HepG2 (cell line): Measurements from ENCODE around the gene CIB2. TPM values are rescaled to one million over a fixed set of nuclear protein-coding genes. Genes with fewer than 3 reads are reported as not detected.

Experiments
- ADNP ChIP-seq: sonication (generic); formaldehyde crosslinking; IDR thresholded peaks from 2 replicates; pipeline ENCODE4 v1.4.0; 2020; ENCODE audit warnings: missing genetic modification reagents
- CBX5 ChIP-seq: sonication (generic); formaldehyde crosslinking; IDR thresholded peaks from 2 replicates; pipeline ENCODE4 v1.4.0; 2020; ENCODE audit warnings: missing genetic modification reagents, borderline replicate concordance
- EP300 ChIP-seq, 3 experiments: sonication (generic) in 1 of 3; formaldehyde crosslinking in 1 of 3; IDR thresholded peaks; 2 replicates each; pipeline versions ENCODE4 v1.5.1 to v1.6.1; 2011 to 2020; ENCODE audit warnings: low read depth in 2 of 3, low read length in 2 of 3, borderline replicate concordance in 1 of 3, improper control_type of control experiment in 1 of 3, mild to moderate bottlenecking in 1 of 3, missing genetic modification reagents in 1 of 3, moderate library complexity in 1 of 3
- FOSL2 ChIP-seq: sonication (generic); formaldehyde crosslinking; IDR thresholded peaks from 2 replicates; pipeline ENCODE4 v1.4.0; 2020; ENCODE audit warnings: missing genetic modification reagents
- GABPB1 ChIP-seq: IDR thresholded peaks from 2 replicates; pipeline ENCODE4 v1.6.1; 2016; ENCODE audit warnings: mild to moderate bottlenecking, missing genetic modification reagents, moderate library complexity, missing compliant biosample characterization
- HNRNPLL ChIP-seq: fragments of 200-400 bp; formaldehyde crosslinking; IDR thresholded peaks from 2 replicates; pipeline ENCODE4 v1.6.1; 2017; ENCODE audit warnings: mild to moderate bottlenecking, low read depth, low read length; ENCODE audit not compliant: poor library complexity, severe bottlenecking
- JDP2 ChIP-seq: sonication (generic); formaldehyde crosslinking; IDR thresholded peaks from 2 replicates; pipeline ENCODE4 v1.8.1; 2022; ENCODE audit warnings: missing genetic modification reagents, borderline replicate concordance
- KLF9 ChIP-seq: IDR thresholded peaks from 2 replicates; pipeline ENCODE4 v1.6.1; 2016; ENCODE audit warnings: low read depth
- MTA1 ChIP-seq: sonication (generic); formaldehyde crosslinking; IDR thresholded peaks from 2 replicates; pipeline ENCODE4 v1.4.0; 2020; ENCODE audit warnings: missing genetic modification reagents, mild to moderate bottlenecking, borderline replicate concordance
- NFIC ChIP-seq: IDR thresholded peaks from 2 replicates; pipeline ENCODE4 v1.6.1; 2012; ENCODE audit warnings: mild to moderate bottlenecking, low read length, inconsistent platforms
- PHB2 ChIP-seq: fragments of 450-650 bp; IDR thresholded peaks from 2 replicates; pipeline ENCODE4 v1.6.1; 2018; ENCODE audit not compliant: partially characterized antibody
- RBM22 ChIP-seq: fragments of 200-400 bp; formaldehyde crosslinking; optimal IDR thresholded peaks from 2 replicates; pipeline ENCODE3; 2017; ENCODE audit warnings: mild to moderate bottlenecking, low read length, moderate library complexity
- SMARCC2 ChIP-seq: fragments of 450-650 bp; IDR thresholded peaks from 2 replicates; pipeline ENCODE4 v1.6.1; 2017; ENCODE audit warnings: antibody characterized with exemption, mild to moderate bottlenecking
- STAT5B ChIP-seq: sonication (generic); formaldehyde crosslinking; IDR thresholded peaks from 2 replicates; pipeline ENCODE4 v1.4.0; 2020; ENCODE audit warnings: missing genetic modification reagents
- ZBTB21 ChIP-seq: sonication (generic); formaldehyde crosslinking; IDR thresholded peaks from 2 replicates; pipeline ENCODE4 v1.4.0; 2020; ENCODE audit warnings: missing genetic modification reagents
- polyA plus RNA-seq, 8 experiments: library from polyadenylated mRNA; depleted of rRNA in 3 of 8; stranded (reverse) in 7 of 8; unstranded in 1 of 8; fragments of >200 nt; fragmentation: Illumina TruSeq in 4 of 8; extraction: Trizol in 4 of 8; gene quantifications; 2 replicates each; pipeline versions ENCODE4 v1.2.1 to v1.2.3, GENCODE V29; 2011 to 2016; ENCODE audit warnings: low read depth in 4 of 8, missing spikeins in 1 of 8, mixed read lengths in 1 of 8; ENCODE audit not compliant: insufficient read depth in 1 of 8
- total RNA-seq, 5 experiments: library from RNA; depleted of rRNA; stranded (reverse); fragments of >200 nt; fragmentation: Illumina TruSeq; extraction: Trizol; gene quantifications; 2 replicates each; pipeline ENCODE4 v1.2.3, GENCODE V29; 2016; ENCODE audit warnings: low read depth in 1 of 5
- TF ChIP-seq, protein P1 (sequence below): sonication (generic); formaldehyde crosslinking; IDR thresholded peaks from 2 replicates; pipeline ENCODE4 v1.4.0; 2020; ENCODE audit warnings: mild to moderate bottlenecking, missing genetic modification reagents, borderline replicate concordance
- TF ChIP-seq, protein P2 (sequence below): sonication (generic); formaldehyde crosslinking; IDR thresholded peaks from 2 replicates; pipeline ENCODE4 v1.9.0; 2021; ENCODE audit warnings: mild to moderate bottlenecking, missing genetic modification reagents
- TF ChIP-seq, protein P3 (sequence below): sonication (generic); formaldehyde crosslinking; IDR thresholded peaks from 2 replicates; pipeline ENCODE4 v1.4.0; 2020; ENCODE audit warnings: mild to moderate bottlenecking, missing genetic modification reagents

CIB2 gene
- total and polyA plus RNA-seq, 2 of the 13 experiments (the other 11 are each of a cell fraction or from before 2014, with no cell fraction given) = 1.4 to 1.5 TPM

DNA sequence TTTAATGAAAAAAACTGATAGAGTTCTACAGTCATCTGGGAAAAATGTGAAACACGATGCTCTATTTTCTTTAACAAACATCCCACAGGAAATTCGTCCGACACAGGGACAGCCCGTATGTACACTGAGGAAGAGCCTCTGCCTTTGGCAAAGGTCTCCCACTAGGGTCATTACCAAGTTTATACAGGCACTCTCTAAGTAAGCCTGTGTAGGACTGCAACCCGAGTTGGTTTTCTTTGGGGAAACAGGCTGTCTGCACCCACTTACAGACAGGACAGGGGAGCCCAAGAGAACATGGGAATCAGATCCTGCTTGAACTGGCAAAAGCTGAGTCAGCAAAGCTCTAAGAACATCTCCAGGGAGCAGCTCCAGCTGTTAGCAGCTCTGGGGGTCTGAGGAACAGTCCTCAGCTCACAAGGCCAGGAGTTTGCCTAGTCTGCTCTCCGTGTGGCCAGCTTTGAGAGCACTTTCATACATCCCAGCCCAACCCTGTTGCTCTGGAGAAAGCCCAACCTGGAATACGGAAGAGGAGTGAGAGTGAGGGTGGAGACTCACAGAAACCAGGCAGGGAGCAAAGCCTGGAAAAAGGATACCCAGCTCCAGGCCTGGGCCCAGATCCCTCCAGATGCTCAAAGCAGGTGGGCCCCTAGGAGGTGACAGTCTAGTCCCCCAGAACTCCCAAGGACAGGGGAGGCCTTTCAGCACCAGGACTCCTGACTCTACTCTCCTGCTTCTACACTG lies 55.6 kb downstream of the CIB2 start (continued):
- TF ChIP-seq, protein P1, sequence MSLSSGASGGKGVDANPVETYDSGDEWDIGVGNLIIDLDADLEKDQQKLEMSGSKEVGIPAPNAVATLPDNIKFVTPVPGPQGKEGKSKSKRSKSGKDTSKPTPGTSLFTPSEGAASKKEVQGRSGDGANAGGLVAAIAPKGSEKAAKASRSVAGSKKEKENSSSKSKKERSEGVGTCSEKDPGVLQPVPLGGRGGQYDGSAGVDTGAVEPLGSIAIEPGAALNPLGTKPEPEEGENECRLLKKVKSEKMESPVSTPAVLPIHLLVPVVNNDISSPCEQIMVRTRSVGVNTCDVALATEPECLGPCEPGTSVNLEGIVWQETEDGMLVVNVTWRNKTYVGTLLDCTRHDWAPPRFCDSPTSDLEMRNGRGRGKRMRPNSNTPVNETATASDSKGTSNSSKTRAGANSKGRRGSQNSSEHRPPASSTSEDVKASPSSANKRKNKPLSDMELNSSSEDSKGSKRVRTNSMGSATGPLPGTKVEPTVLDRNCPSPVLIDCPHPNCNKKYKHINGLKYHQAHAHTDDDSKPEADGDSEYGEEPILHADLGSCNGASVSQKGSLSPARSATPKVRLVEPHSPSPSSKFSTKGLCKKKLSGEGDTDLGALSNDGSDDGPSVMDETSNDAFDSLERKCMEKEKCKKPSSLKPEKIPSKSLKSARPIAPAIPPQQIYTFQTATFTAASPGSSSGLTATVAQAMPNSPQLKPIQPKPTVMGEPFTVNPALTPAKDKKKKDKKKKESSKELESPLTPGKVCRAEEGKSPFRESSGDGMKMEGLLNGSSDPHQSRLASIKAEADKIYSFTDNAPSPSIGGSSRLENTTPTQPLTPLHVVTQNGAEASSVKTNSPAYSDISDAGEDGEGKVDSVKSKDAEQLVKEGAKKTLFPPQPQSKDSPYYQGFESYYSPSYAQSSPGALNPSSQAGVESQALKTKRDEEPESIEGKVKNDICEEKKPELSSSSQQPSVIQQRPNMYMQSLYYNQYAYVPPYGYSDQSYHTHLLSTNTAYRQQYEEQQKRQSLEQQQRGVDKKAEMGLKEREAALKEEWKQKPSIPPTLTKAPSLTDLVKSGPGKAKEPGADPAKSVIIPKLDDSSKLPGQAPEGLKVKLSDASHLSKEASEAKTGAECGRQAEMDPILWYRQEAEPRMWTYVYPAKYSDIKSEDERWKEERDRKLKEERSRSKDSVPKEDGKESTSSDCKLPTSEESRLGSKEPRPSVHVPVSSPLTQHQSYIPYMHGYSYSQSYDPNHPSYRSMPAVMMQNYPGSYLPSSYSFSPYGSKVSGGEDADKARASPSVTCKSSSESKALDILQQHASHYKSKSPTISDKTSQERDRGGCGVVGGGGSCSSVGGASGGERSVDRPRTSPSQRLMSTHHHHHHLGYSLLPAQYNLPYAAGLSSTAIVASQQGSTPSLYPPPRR (CRISPR knock-in tag) = no peak
- TF ChIP-seq PHB2 (no peak), ADNP (no peak), HNRNPLL (no peak), CBX5 (CRISPR knock-in tag) (no peak), EP300 (IDR thresholded peaks at IDR 0.05; ENCODE audit: low read depth in 2 of 2, low read length in 2 of 2) (no peak), EP300 (CRISPR knock-in tag; IDR thresholded peaks at IDR 0.05; ENCODE audit: borderline replicate concordance) (no peak; the same call in 1 of the 2 replicates), NFIC (no peak), GABPB1 (CRISPR knock-in tag) (no peak), KLF9 (CRISPR knock-in tag) (no peak), STAT5B (no peak), RBM22 (no peak), SMARCC2 (no peak), FOSL2 (CRISPR knock-in tag) (peak; percentile 72), MTA1 (CRISPR knock-in tag) (no peak), ZBTB21 (CRISPR knock-in tag) (no peak), JDP2 (no peak)
- TF ChIP-seq, protein P2, sequence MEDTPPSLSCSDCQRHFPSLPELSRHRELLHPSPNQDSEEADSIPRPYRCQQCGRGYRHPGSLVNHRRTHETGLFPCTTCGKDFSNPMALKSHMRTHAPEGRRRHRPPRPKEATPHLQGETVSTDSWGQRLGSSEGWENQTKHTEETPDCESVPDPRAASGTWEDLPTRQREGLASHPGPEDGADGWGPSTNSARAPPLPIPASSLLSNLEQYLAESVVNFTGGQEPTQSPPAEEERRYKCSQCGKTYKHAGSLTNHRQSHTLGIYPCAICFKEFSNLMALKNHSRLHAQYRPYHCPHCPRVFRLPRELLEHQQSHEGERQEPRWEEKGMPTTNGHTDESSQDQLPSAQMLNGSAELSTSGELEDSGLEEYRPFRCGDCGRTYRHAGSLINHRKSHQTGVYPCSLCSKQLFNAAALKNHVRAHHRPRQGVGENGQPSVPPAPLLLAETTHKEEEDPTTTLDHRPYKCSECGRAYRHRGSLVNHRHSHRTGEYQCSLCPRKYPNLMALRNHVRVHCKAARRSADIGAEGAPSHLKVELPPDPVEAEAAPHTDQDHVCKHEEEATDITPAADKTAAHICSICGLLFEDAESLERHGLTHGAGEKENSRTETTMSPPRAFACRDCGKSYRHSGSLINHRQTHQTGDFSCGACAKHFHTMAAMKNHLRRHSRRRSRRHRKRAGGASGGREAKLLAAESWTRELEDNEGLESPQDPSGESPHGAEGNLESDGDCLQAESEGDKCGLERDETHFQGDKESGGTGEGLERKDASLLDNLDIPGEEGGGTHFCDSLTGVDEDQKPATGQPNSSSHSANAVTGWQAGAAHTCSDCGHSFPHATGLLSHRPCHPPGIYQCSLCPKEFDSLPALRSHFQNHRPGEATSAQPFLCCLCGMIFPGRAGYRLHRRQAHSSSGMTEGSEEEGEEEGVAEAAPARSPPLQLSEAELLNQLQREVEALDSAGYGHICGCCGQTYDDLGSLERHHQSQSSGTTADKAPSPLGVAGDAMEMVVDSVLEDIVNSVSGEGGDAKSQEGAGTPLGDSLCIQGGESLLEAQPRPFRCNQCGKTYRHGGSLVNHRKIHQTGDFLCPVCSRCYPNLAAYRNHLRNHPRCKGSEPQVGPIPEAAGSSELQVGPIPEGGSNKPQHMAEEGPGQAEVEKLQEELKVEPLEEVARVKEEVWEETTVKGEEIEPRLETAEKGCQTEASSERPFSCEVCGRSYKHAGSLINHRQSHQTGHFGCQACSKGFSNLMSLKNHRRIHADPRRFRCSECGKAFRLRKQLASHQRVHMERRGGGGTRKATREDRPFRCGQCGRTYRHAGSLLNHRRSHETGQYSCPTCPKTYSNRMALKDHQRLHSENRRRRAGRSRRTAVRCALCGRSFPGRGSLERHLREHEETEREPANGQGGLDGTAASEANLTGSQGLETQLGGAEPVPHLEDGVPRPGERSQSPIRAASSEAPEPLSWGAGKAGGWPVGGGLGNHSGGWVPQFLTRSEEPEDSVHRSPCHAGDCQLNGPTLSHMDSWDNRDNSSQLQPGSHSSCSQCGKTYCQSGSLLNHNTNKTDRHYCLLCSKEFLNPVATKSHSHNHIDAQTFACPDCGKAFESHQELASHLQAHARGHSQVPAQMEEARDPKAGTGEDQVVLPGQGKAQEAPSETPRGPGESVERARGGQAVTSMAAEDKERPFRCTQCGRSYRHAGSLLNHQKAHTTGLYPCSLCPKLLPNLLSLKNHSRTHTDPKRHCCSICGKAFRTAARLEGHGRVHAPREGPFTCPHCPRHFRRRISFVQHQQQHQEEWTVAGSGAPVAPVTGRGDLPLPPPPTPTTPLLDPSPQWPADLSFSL (CRISPR knock-in tag) = no peak
- TF ChIP-seq, protein P3, sequence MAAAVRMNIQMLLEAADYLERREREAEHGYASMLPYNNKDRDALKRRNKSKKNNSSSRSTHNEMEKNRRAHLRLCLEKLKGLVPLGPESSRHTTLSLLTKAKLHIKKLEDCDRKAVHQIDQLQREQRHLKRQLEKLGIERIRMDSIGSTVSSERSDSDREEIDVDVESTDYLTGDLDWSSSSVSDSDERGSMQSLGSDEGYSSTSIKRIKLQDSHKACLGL (CRISPR knock-in tag) = no peak
